GM12892 (cell line): ENCODE data around the gene SCP2.

ENCODE experiments used
- POLR2A ChIP-seq: IDR thresholded peaks from 2 replicates; pipeline ENCODE4 v1.6.1; 2011; ENCODE audit warnings: low read depth, low read length, control low read depth
- TAF1 ChIP-seq: IDR thresholded peaks from 2 replicates; pipeline ENCODE4 v1.6.1; 2011; ENCODE audit warnings: low read depth, mild to moderate bottlenecking, control low read depth, low read length, borderline replicate concordance

GRCh38 chr1:53065391-53065790, 138.3 kb downstream of the SCP2 start:
- no peak for TF ChIP-seq POLR2A
- no peak for TF ChIP-seq TAF1
